ENCODE data around the gene CCT7. TPM values are rescaled to one million over a fixed set of nuclear protein-coding genes. Genes with fewer than 3 reads are reported as not detected.
A peak's percentile ranks its signal among the peaks of the same experiment; 100 is the strongest.

The CCT7 gene
- total and polyA plus RNA-seq, 10 of the 15 experiments (the other 5 are each of a cell fraction or from before 2014, with no cell fraction given), result 206 to 598 (median 486) TPM

- intact Hi-C loops (cut with micrococcal nuclease; ENCODE audit: unreplicated experiment) (loop anchor here (2.0 kb wide), 1 partner anchor 49 kb away; the partner anchor contains the start of gene FBXO41), in situ Hi-C loops (cut with MboI) (no loop called here)
- 8% methylated on average over 11 of the region's 11 CpGs for WGBS (ENCODE audit: insufficient coverage, insufficient replicate concordance, low lambda C conversion rate, missing lambda C conversion rate)
- Histone ChIP-seq H3K36me3 (ENCODE audit: control insufficient read depth in 2 of 2, insufficient read depth in 2 of 2, low read length in 1 of 2) (peaks cover 0 to 11% of the 10 kb centered on the region in 2 experiments; a peak in 3 of 4 replicates), H3K4me1 (ENCODE audit: control insufficient read depth, insufficient read depth, low read length) (peaks cover 4% of the 10 kb centered on the region), H4K20me1 (ENCODE audit: control insufficient read depth, insufficient read depth) (0 out of 2 replicates have a peak, but pooled peaks cover 4% of the 10 kb centered on the region), H3K9ac (ENCODE audit: control insufficient read depth, insufficient read depth, low read length) (peak overlapping the region; percentile 82), H2AFZ (ENCODE audit: control insufficient read depth, low read depth, low read length) (no peak overlapping the region), H3K27me3 (replicated peaks in 1 of 2; ENCODE audit: control insufficient read depth in 2 of 2, insufficient read depth in 2 of 2, low read length in 1 of 2) (no peaks in the 10 kb centered on the region), H3K4me3 (peak overlapping the region; percentile 78), H3K79me2 (ENCODE audit: control insufficient read depth, insufficient read depth, low read length) (peaks cover 62% of the 10 kb centered on the region), H3K27ac (ENCODE audit: control insufficient read depth, insufficient read depth) (peak overlapping the region; percentile 91), H3K9me3 (replicated peaks; ENCODE audit: control insufficient read depth, insufficient read depth, low read length) (no peaks in the 10 kb centered on the region), H3K4me2 (ENCODE audit: control insufficient read depth, insufficient read depth) (peak overlapping the region; percentile 89)
- ChIA-PET CTCF (interaction anchor here (0.7 to 9.8 kb wide), 9 partner anchors 9 to 125 kb away, joined by 3 to 99 read pairs (median 6); partner anchors contain the start of genes EGR4, FBXO41 and SMYD5), SMC1A (ENCODE audit: uncharacterized antibody, unreplicated experiment) (interaction anchor here (0.6 to 5.2 kb wide), 7 partner anchors 10 to 537 kb away, joined by 3 to 39 read pairs (median 3); no protein-coding TSS in a partner anchor), POLR2A (interaction anchor here (0.7 to 3.4 kb wide), 7 partner anchors 10 to 53 kb away, joined by 3 to 14 read pairs (median 4); partner anchors contain the start of genes FBXO41 and SMYD5), RAD21 (ENCODE audit: unreplicated experiment) (interaction anchor here (1.1 to 3.2 kb wide), 2 partner anchors 22 to 54 kb away, joined by 3 to 22 read pairs; partner anchors contain the start of gene SMYD5)
- TF ChIP-seq STAT3 (IDR thresholded peaks at IDR 0.05; ENCODE audit: low read depth, low read length) (no peak), NR2C1 (IDR thresholded peaks at IDR 0.05) (no peak), NFXL1 (IDR thresholded peaks at IDR 0.05; ENCODE audit: borderline replicate concordance) (no peak), POLR2AphosphoS2 (IDR thresholded peaks at IDR 0.05; ENCODE audit: low read depth, low read length) (no peak), FOXM1 (IDR thresholded peaks at IDR 0.05; ENCODE audit: low read depth, low read length) (no peak), NFYA (IDR thresholded peaks at IDR 0.05; ENCODE audit: borderline replicate concordance, low read depth, low read length) (no peak), CTCF (IDR thresholded peaks at IDR 0.05 in 2 of 3, conservative IDR thresholded peaks at IDR 0.05 in 1 of 3; ENCODE audit: control insufficient read depth in 2 of 3, extremely low read depth in 1 of 3, insufficient read depth in 1 of 3, low read depth in 3 of 3, low read length in 3 of 3) (no peak)
- ATAC-seq, result no peak
- no TSS peak for BruUV-seq (replicated peaks)
- no peak for DNase-seq (ENCODE audit: low read depth, low spot score)
- FAIRE-seq, result no peak
These were observed 1.4 kb downstream of the CCT7 start for GRCh38 chr2:73235315-73236028.
